G401.6 (cell line): ENCODE data around the gene RNASEH2A.
A peak's percentile ranks its signal among the peaks of the same experiment; 100 is the strongest.
"Not testable (repeated sequence)": the region's sequence is repeated elsewhere in the genome, so short reads cannot be mapped to it uniquely, and the experiment has no call there.

Source experiments
- FAIRE-seq: peaks from 2 replicates; lab custom pipeline; 2012; peaks lifted over from hg19 to GRCh38; lab: Jason Lieb, UNC

RNASEH2A gene

GRCh38 chr19:12794196-12794941, 12.0 kb upstream of the RNASEH2A start:
- FAIRE-seq, result no peak

GRCh38 chr19:12794971-12795381, 11.4 kb upstream of the RNASEH2A start:
- no peak for FAIRE-seq

GRCh38 chr19:12796146-12797071, 10.0 kb upstream of the RNASEH2A start:
- peak; percentile 91 for FAIRE-seq

GRCh38 chr19:12797141-12797587, 9.2 kb upstream of the RNASEH2A start:
- no peak for FAIRE-seq

- FAIRE-seq, result not testable (repeated sequence)
These were observed 8.8 kb upstream of the RNASEH2A start for GRCh38 chr19:12797607-12798006.

GRCh38 chr19:12799742-12800465, 6.5 kb upstream of the RNASEH2A start:
- FAIRE-seq, result no peak

GRCh38 chr19:12800466-12800770, 6.0 kb upstream of the RNASEH2A start:
- FAIRE-seq, result no peak

GRCh38 chr19:12800923-12801465, 5.4 kb upstream of the RNASEH2A start:
- no peak for FAIRE-seq

- FAIRE-seq, result no peak
These were observed 4.7 kb upstream of the RNASEH2A start, which contains the start of the genes PRDX2 and THSD8 for GRCh38 chr19:12801466-12802266. TSS of gene PRDX2 (minus strand) at chr19:12801800. CDS start at chr19:12801261, 539 bp downstream. TSS of gene THSD8 (plus strand) at chr19:12802069. CDS start at chr19:12802072, 3 bp downstream.

- FAIRE-seq, result no peak
These were observed 3.9 kb upstream of the RNASEH2A start for GRCh38 chr19:12802267-12803106.

- FAIRE-seq, result no peak
These were observed 2.3 kb upstream of the RNASEH2A start for GRCh38 chr19:12804051-12804450.

- no peak for FAIRE-seq
These were observed 8.7 kb downstream of the RNASEH2A start for GRCh38 chr19:12815088-12815487.

- not testable (repeated sequence) for FAIRE-seq
These were observed 10.8 kb downstream of the RNASEH2A start for GRCh38 chr19:12817188-12817587.

- FAIRE-seq, result not testable (repeated sequence)
These were observed 11.4 kb downstream of the RNASEH2A start for GRCh38 chr19:12817810-12818209.

GRCh38 chr19:12821761-12822160, 15.4 kb downstream of the RNASEH2A start:
- FAIRE-seq, result no peak

GRCh38 chr19:12825254-12826131, 19.1 kb downstream of the RNASEH2A start:
- no peak for FAIRE-seq

GRCh38 chr19:12828494-12828893, 22.1 kb downstream of the RNASEH2A start:
- no peak for FAIRE-seq

GRCh38 chr19:12833418-12833737, 27.0 kb downstream of the RNASEH2A start:
- FAIRE-seq, result no peak
